ENCODE data around the gene PCDH9. TPM values are rescaled to one million over a fixed set of nuclear protein-coding genes. Genes with fewer than 3 reads are reported as not detected.
A peak's percentile ranks its signal among the peaks of the same experiment; 100 is the strongest.

The PCDH9 gene
- total RNA-seq, 1 donor from 2014 or later, result 6.8 TPM

- Histone ChIP-seq H3K9ac (ENCODE audit: low read depth in 1 of 3, low read length in 3 of 3) (no peak overlapping the region), H3K4me3 (ENCODE audit: low read length in 3 of 3) (peak overlapping the region in 2 of 3 donors; percentile 24), H3K9me3 (ENCODE audit: control insufficient read depth in 3 of 3, low read length in 3 of 3) (no peaks in the 10 kb centered on the region), H3K27me3 (ENCODE audit: control insufficient read depth in 3 of 3, insufficient read depth in 3 of 3, low read length in 3 of 3) (no peaks in the 10 kb centered on the region), H3K4me1 (ENCODE audit: control insufficient read depth in 3 of 3, insufficient read depth in 3 of 3, low read length in 3 of 3) (peaks cover 0 to 5% (median 3%) of the 10 kb centered on the region in 3 donors), H3K27ac (ENCODE audit: low read depth, low read length) (no peak overlapping the region), H3K36me3 (ENCODE audit: control insufficient read depth in 3 of 3, insufficient read depth in 3 of 3, low read length in 3 of 3) (no peaks in the 10 kb centered on the region)
Measured at GRCh38 chr13:67224148-67224846, 5.8 kb downstream of the PCDH9 start.

DNA sequence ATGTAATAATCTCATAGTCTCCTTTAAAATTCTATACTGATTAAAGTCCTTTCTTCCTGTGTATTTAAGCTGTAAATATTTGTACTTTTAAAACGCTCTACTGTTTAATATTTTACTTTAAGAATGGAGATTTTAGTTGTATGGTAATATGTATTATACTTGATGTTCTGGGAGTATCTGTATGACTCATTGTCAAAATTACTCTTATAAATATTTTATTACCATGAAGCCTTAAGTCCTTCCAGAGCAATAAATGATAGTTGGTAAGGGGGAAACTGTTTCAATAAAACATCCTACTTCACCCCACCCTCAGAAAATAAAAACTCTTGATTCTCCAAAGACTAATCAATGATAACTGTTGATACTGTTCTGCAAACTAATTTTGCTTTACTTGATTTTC, 6.4 kb downstream of the PCDH9 start:
- Histone ChIP-seq H3K9me3 (ENCODE audit: control insufficient read depth in 3 of 3, low read length in 3 of 3) (no peaks in the 10 kb centered on the region), H3K27ac (ENCODE audit: low read depth, low read length) (no peak overlapping the region), H3K4me1 (ENCODE audit: control insufficient read depth in 3 of 3, insufficient read depth in 3 of 3, low read length in 3 of 3) (peaks cover 0 to 5% (median 1%) of the 10 kb centered on the region in 3 donors)

DNA sequence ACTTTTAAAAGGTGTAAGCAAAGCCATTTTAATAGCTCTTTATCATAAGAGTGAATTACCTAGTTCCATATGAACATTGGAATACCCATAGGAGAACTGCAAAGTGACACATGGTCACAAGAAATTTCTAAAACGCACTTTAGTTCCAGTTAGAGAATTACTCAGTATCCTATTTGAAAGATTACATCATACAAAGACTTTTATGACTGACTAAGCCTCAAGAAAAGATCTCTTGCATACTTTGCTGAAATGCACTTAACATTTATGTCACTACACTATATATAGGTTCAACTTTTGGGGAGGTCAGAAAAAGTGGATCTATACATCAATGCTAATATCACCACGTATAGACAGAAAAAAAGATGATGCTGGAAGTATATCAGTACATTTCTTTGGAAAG, 7.1 kb downstream of the PCDH9 start:
- Histone ChIP-seq H3K9ac (ENCODE audit: low read depth in 1 of 3, low read length in 3 of 3) (no peak overlapping the region), H3K27ac (ENCODE audit: low read depth, low read length) (no peak overlapping the region), H3K27me3 (ENCODE audit: control insufficient read depth in 3 of 3, insufficient read depth in 3 of 3, low read length in 3 of 3) (no peaks in the 10 kb centered on the region), H3K4me3 (ENCODE audit: low read length in 3 of 3) (no peak overlapping the region), H3K9me3 (ENCODE audit: control insufficient read depth in 3 of 3, low read length in 3 of 3) (no peaks in the 10 kb centered on the region), H3K36me3 (ENCODE audit: control insufficient read depth in 3 of 3, insufficient read depth in 3 of 3, low read length in 3 of 3) (no peaks in the 10 kb centered on the region), H3K4me1 (ENCODE audit: control insufficient read depth in 3 of 3, insufficient read depth in 3 of 3, low read length in 3 of 3) (peaks cover 0 to 5% (median 0%) of the 10 kb centered on the region in 3 donors)

More for the DNA sequence above, 6.4 kb downstream of the PCDH9 start:
- H3K27me3 ChIP-seq (ENCODE audit: control insufficient read depth in 3 of 3, insufficient read depth in 3 of 3, low read length in 3 of 3), result no peaks in the 10 kb centered on the region
- no peak overlapping the region for H3K9ac ChIP-seq (ENCODE audit: low read depth in 1 of 3, low read length in 3 of 3)
- H3K4me3 ChIP-seq (ENCODE audit: low read length in 3 of 3), result no peak overlapping the region
- H3K36me3 ChIP-seq (ENCODE audit: control insufficient read depth in 3 of 3, insufficient read depth in 3 of 3, low read length in 3 of 3), result no peaks in the 10 kb centered on the region

GRCh38 chr13:67221630-67222226, 8.4 kb downstream of the PCDH9 start:
- Histone ChIP-seq H3K9me3 (ENCODE audit: control insufficient read depth in 3 of 3, low read length in 3 of 3) (no peaks in the 10 kb centered on the region), H3K4me1 (ENCODE audit: control insufficient read depth in 3 of 3, insufficient read depth in 3 of 3, low read length in 3 of 3) (no peaks in the 10 kb centered on the region), H3K9ac (ENCODE audit: low read depth in 1 of 3, low read length in 3 of 3) (no peak overlapping the region), H3K4me3 (ENCODE audit: low read length in 3 of 3) (peak overlapping the region in 1 of 3 donors; percentile 35), H3K27me3 (ENCODE audit: control insufficient read depth in 3 of 3, insufficient read depth in 3 of 3, low read length in 3 of 3) (no peaks in the 10 kb centered on the region), H3K36me3 (ENCODE audit: control insufficient read depth in 3 of 3, insufficient read depth in 3 of 3, low read length in 3 of 3) (no peaks in the 10 kb centered on the region), H3K27ac (ENCODE audit: low read depth, low read length) (no peak overlapping the region)

DNA sequence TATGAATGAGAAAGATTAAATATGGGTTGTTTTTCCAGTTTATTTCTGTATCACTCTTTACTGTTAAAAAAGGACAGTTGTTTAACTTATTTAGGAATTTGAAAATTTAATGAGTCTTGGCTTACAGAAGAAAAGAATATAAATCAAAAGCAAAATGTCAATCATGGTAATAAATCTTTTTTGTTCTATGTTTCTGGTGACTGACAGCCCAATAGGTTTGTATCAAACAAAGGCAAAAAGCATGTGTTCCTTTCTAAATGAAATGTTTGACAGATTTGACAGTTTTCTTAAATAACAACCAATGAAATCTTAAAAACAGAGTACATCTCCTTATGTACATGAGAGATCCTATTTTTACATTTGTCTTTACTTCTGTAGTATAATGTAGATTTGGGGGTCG, 11.0 kb downstream of the PCDH9 start:
- no peaks in the 10 kb centered on the region for H3K36me3 ChIP-seq (ENCODE audit: control insufficient read depth in 3 of 3, insufficient read depth in 3 of 3, low read length in 3 of 3)
- H3K9me3 ChIP-seq (ENCODE audit: control insufficient read depth in 3 of 3, low read length in 3 of 3), result no peaks in the 10 kb centered on the region
- H3K27ac ChIP-seq (ENCODE audit: low read depth, low read length), result no peak overlapping the region
- H3K9ac ChIP-seq (ENCODE audit: low read depth in 1 of 3, low read length in 3 of 3), result no peak overlapping the region
- H3K4me1 ChIP-seq (ENCODE audit: control insufficient read depth in 3 of 3, insufficient read depth in 3 of 3, low read length in 3 of 3), result no peaks in the 10 kb centered on the region
- no peak overlapping the region for H3K4me3 ChIP-seq (ENCODE audit: low read length in 3 of 3)
- no peaks in the 10 kb centered on the region for H3K27me3 ChIP-seq (ENCODE audit: control insufficient read depth in 3 of 3, insufficient read depth in 3 of 3, low read length in 3 of 3)

DNA sequence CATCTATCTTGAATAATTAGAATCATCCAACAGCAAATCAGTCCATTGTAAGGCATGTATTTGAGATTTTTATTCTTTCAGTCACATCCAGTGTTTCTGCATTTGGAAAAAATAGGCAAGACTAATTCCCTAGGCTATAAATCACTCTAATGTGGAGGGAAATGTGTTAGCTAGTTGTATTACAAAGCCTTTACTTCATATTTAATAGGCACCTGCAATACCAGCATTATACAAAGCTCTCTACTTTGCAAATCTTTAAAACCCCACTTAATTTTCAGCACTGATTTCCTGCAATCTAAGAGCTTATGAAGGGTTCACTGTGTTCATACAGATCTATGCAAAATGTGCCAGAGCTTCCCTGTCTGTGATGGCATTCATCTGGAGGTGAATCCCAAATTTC, 12.3 kb downstream of the PCDH9 start:
- Histone ChIP-seq H3K27ac (ENCODE audit: low read depth, low read length) (no peak overlapping the region), H3K9ac (ENCODE audit: low read depth in 1 of 3, low read length in 3 of 3) (no peak overlapping the region), H3K36me3 (ENCODE audit: control insufficient read depth in 3 of 3, insufficient read depth in 3 of 3, low read length in 3 of 3) (no peaks in the 10 kb centered on the region), H3K9me3 (ENCODE audit: control insufficient read depth in 3 of 3, low read length in 3 of 3) (no peaks in the 10 kb centered on the region), H3K4me3 (ENCODE audit: low read length in 3 of 3) (no peak overlapping the region), H3K4me1 (ENCODE audit: control insufficient read depth in 3 of 3, insufficient read depth in 3 of 3, low read length in 3 of 3) (no peaks in the 10 kb centered on the region), H3K27me3 (ENCODE audit: control insufficient read depth in 3 of 3, insufficient read depth in 3 of 3, low read length in 3 of 3) (no peaks in the 10 kb centered on the region)

DNA sequence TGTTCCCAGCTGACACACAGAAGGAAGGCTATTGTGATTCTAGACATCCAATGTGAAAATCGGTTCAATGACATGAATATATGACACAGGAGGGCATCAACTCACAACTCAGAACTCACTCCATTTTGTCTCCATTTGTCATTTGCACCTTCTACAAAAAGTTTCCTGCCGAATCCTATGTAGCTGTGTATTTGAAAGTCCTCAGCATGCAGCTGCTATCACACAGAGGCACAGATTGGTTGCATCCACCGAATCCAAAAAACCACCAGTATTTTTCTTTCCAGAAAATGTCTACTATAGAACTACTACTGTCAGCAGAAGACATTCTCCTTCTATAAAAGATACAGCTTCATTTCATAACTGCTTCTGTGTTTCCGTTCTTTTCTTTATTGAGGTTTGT, 13.3 kb downstream of the PCDH9 start:
- H3K9me3 ChIP-seq (ENCODE audit: control insufficient read depth in 3 of 3, low read length in 3 of 3), result no peaks in the 10 kb centered on the region
- H3K4me3 ChIP-seq (ENCODE audit: low read length in 3 of 3), result no peak overlapping the region
- no peaks in the 10 kb centered on the region for H3K36me3 ChIP-seq (ENCODE audit: control insufficient read depth in 3 of 3, insufficient read depth in 3 of 3, low read length in 3 of 3)
- H3K27ac ChIP-seq (ENCODE audit: low read depth, low read length), result no peak overlapping the region
- H3K4me1 ChIP-seq (ENCODE audit: control insufficient read depth in 3 of 3, insufficient read depth in 3 of 3, low read length in 3 of 3), result no peaks in the 10 kb centered on the region
- H3K9ac ChIP-seq (ENCODE audit: low read depth in 1 of 3, low read length in 3 of 3), result no peak overlapping the region
- no peaks in the 10 kb centered on the region for H3K27me3 ChIP-seq (ENCODE audit: control insufficient read depth in 3 of 3, insufficient read depth in 3 of 3, low read length in 3 of 3)

DNA sequence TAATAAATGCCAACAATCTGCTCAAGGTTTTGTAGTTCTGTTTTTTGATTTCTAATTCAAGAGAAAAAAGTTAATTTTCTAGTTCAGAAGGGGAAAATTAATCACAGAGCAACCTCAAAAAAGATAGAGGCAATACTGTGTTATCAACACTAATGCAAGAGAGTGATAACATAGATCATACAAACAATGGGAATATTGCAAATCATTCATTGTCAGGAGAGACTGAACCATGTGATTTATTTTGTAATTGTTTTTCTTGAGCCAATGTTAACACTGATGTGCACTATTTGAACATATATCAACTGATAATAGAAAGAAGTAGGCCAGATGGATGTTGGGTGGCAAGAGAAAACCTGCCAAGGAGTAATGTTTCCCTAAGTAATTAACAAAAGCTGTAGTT, 19.9 kb downstream of the PCDH9 start:
- Histone ChIP-seq H3K4me3 (ENCODE audit: low read length in 3 of 3) (no peak overlapping the region), H3K36me3 (ENCODE audit: control insufficient read depth in 3 of 3, insufficient read depth in 3 of 3, low read length in 3 of 3) (no peaks in the 10 kb centered on the region), H3K27ac (ENCODE audit: low read depth, low read length) (no peak overlapping the region), H3K27me3 (ENCODE audit: control insufficient read depth in 3 of 3, insufficient read depth in 3 of 3, low read length in 3 of 3) (no peaks in the 10 kb centered on the region), H3K9ac (ENCODE audit: low read depth in 1 of 3, low read length in 3 of 3) (no peak overlapping the region), H3K9me3 (ENCODE audit: control insufficient read depth in 3 of 3, low read length in 3 of 3) (no peaks in the 10 kb centered on the region), H3K4me1 (ENCODE audit: control insufficient read depth in 3 of 3, insufficient read depth in 3 of 3, low read length in 3 of 3) (no peaks in the 10 kb centered on the region)

DNA sequence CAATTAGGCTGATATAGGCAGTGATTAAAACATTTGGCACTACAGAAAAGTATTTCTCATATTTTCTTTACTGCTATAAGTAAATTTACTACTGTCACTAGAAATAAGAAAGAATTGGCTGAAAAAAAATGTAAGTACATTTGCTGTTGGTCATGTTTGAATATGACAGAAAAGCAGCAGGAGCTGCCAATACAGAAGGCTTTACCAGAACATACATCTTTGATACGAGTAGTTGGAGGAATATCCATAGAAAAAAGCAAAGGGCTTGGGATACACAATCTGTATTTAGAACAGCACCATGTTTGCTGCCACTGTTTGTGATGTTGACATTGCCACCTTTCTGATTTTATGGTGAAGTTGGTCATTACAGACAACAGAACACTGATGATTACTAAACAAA, 21.6 kb downstream of the PCDH9 start:
- no peaks in the 10 kb centered on the region for H3K9me3 ChIP-seq (ENCODE audit: control insufficient read depth in 3 of 3, low read length in 3 of 3)
- no peak overlapping the region for H3K9ac ChIP-seq (ENCODE audit: low read depth in 1 of 3, low read length in 3 of 3)
- no peaks in the 10 kb centered on the region for H3K4me1 ChIP-seq (ENCODE audit: control insufficient read depth in 3 of 3, insufficient read depth in 3 of 3, low read length in 3 of 3)
- H3K36me3 ChIP-seq (ENCODE audit: control insufficient read depth in 3 of 3, insufficient read depth in 3 of 3, low read length in 3 of 3), result no peaks in the 10 kb centered on the region
- no peak overlapping the region for H3K27ac ChIP-seq (ENCODE audit: low read depth, low read length)
- no peaks in the 10 kb centered on the region for H3K27me3 ChIP-seq (ENCODE audit: control insufficient read depth in 3 of 3, insufficient read depth in 3 of 3, low read length in 3 of 3)
- H3K4me3 ChIP-seq (ENCODE audit: low read length in 3 of 3), result no peak overlapping the region

- Histone ChIP-seq H3K4me3 (ENCODE audit: low read length in 3 of 3) (no peak overlapping the region), H3K9ac (ENCODE audit: low read depth in 1 of 3, low read length in 3 of 3) (no peak overlapping the region), H3K27me3 (ENCODE audit: control insufficient read depth in 3 of 3, insufficient read depth in 3 of 3, low read length in 3 of 3) (no peaks in the 10 kb centered on the region), H3K9me3 (ENCODE audit: control insufficient read depth in 3 of 3, low read length in 3 of 3) (no peaks in the 10 kb centered on the region), H3K36me3 (ENCODE audit: control insufficient read depth in 3 of 3, insufficient read depth in 3 of 3, low read length in 3 of 3) (no peaks in the 10 kb centered on the region), H3K27ac (ENCODE audit: low read depth, low read length) (no peak overlapping the region), H3K4me1 (ENCODE audit: control insufficient read depth in 3 of 3, insufficient read depth in 3 of 3, low read length in 3 of 3) (no peaks in the 10 kb centered on the region)
Measured at GRCh38 chr13:67204764-67205163, 25.4 kb downstream of the PCDH9 start.
